22Rv1 (cell line): ENCODE results near the gene ADAMTS15.

Experiments
- H3K27ac ChIP-seq: fragments of 450-650 bp; 2 replicates; pipeline ENCODE4 v1.5.1; 2017
- CTCF ChIP-seq: fragments of 450-650 bp; IDR thresholded peaks from 2 replicates; pipeline ENCODE4 v1.5.1; 2017; ENCODE audit warnings: mild to moderate bottlenecking
- ZFX ChIP-seq: fragments of 450-650 bp; IDR thresholded peaks from 2 replicates; pipeline ENCODE4 v1.6.1; 2017; ENCODE audit warnings: antibody characterized with exemption, borderline replicate concordance

ADAMTS15 gene

GRCh38 chr11:130486391-130486836 lies 38.0 kb downstream of the ADAMTS15 start:
- H3K27ac ChIP-seq, result no peak overlapping the region
- TF ChIP-seq CTCF, result no peak
- TF ChIP-seq ZFX, result no peak

DNA sequence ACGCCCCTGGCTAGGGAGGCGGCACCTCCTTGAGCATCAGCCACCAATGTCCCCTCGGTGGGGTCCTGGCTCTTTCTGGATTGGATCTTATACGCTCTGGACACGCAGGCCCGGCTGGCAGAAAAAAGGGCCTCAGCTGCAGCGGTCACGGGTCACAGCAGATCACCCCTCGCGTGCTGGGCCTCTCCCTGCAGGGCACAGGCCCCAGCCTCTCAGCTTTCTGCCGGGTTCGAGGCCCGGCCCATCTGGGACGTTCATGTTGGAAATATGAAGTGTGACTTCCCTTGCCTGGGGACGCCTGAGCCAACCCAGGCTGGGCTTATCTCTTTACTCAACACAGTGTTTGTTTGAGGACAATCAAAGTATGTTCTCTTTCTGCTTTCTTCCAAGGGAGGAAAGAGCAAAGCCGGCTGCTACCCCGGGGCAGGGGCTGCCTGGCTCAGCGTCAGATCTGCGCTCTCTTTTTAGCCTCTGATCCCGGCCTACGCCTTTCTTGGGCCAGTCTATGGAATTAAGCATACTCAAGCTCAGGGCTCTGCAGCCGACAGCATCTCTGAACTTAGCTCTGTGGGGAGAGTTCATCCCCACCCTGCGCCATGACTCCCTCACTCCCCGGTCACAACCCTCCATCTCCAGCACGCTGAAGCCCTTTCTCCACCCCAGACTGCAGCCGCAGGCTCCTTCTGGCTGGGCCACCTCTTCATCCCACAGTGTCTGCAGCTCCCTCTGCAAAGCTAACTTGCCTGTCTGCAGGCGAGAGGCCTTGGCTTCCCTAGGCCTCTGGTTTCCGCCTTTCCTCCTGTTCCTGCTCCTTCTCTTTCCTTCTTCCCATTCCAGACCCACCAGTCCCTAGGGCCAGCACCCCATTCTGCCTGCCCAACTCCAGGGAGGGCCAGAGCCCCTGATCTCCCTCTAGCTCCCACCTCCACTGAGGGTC lies 38.8 kb downstream of the ADAMTS15 start:
- no peak overlapping the region for H3K27ac ChIP-seq
- no peak for TF ChIP-seq CTCF
- no peak for TF ChIP-seq ZFX

- no peak for TF ChIP-seq CTCF
- no peak for TF ChIP-seq ZFX
Measured at GRCh38 chr11:130487924-130488815, 39.7 kb downstream of the ADAMTS15 start.

GRCh38 chr11:130488848-130489584 lies 40.6 kb downstream of the ADAMTS15 start:
- H3K27ac ChIP-seq, result no peak overlapping the region
- no peak for TF ChIP-seq ZFX
- TF ChIP-seq CTCF, result no peak

More at GRCh38 chr11:130487924-130488815, 39.7 kb downstream of the ADAMTS15 start:
- no peak overlapping the region for H3K27ac ChIP-seq

- no peak overlapping the region for H3K27ac ChIP-seq
- TF ChIP-seq ZFX, result no peak
- no peak for TF ChIP-seq CTCF
Measured at GRCh38 chr11:130489716-130490115, 41.3 kb downstream of the ADAMTS15 start.

DNA sequence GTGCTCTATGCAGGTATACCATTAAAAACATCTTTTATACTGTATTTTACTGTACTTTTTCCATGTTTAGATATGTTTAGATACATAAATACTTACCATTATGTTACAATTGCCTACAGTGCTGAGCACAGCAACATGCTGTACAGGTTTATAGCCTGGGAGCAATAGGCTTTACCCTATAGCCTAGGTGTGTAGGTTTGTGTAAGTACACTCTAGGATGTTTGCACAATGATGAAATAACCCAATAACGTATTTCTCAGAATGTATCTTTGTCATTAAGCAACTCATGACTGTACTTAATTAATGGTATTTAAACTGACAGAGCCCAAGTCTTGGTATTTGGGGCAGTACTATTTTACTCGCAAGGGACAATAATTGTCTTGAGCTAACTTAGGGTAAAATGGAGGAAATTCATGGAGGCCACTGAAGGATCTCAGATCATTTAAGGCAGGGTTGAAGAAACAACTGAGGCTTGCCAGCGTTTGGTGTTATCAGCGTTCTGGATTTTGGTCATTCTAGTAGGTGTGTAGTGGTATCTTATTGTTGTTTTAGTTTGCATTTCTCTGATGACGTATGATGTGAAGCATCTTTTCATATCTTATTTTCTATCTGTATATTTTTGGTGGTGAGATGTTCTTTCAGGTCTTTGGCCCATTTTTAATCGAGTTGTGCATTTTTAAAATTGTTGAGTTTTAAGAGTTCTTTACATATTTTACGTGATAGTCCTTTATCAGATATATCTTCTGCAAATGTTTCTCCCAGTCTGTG lies 42.4 kb downstream of the ADAMTS15 start:
- no peak overlapping the region for H3K27ac ChIP-seq
- TF ChIP-seq ZFX, result no peak
- TF ChIP-seq CTCF, result no peak
